Loucy (cell line): ENCODE measurements around the gene MAPKAP1.

Experiments used
- H2AFZ ChIP-seq: fragments of 200-600 bp; sonication (generic); 2 replicates; pipeline ENCODE4 v1.6.0; 2016; ENCODE audit warnings: antibody characterized with exemption, mild to moderate bottlenecking, low read length, moderate library complexity
- H3F3A ChIP-seq: fragments of 200-600 bp; 2 replicates; pipeline ENCODE4 v1.6.0; 2016; ENCODE audit warnings: antibody characterized with exemption, low read depth, mild to moderate bottlenecking
- H3K27me3 ChIP-seq: fragments of 200-600 bp; sonication (generic); 2 replicates; pipeline ENCODE4 v1.6.1; 2014; ENCODE audit warnings: low read length, mild to moderate bottlenecking; ENCODE audit not compliant: insufficient read depth, poor library complexity, severe bottlenecking
- H3K36me3 ChIP-seq: fragments of 200-600 bp; sonication (generic); 2 replicates; pipeline ENCODE4 v1.6.1; 2016; ENCODE audit warnings: low read length; ENCODE audit not compliant: insufficient read depth
- H3K4me1 ChIP-seq: fragments of 200-600 bp; sonication (generic); 2 replicates; pipeline ENCODE4 v1.5.1; 2014; ENCODE audit warnings: low read length, mild to moderate bottlenecking; ENCODE audit not compliant: insufficient read depth, poor library complexity, severe bottlenecking
- H3K4me2 ChIP-seq: fragments of 200-600 bp; sonication (generic); 2 replicates; pipeline ENCODE4 v1.6.0; 2014; ENCODE audit warnings: antibody characterized with exemption, low read length, low read depth, mild to moderate bottlenecking; ENCODE audit not compliant: poor library complexity, severe bottlenecking
- H3K4me3 ChIP-seq: fragments of 200-600 bp; sonication (generic); 2 replicates; pipeline ENCODE4 v1.5.1; 2014; ENCODE audit warnings: low read length, mild to moderate bottlenecking, mixed read lengths; ENCODE audit not compliant: poor library complexity, severe bottlenecking
- H3K79me2 ChIP-seq: fragments of 200-600 bp; sonication (generic); 2 replicates; pipeline ENCODE4 v1.6.1; 2014; ENCODE audit warnings: low read length; ENCODE audit not compliant: insufficient read depth
- H3K9ac ChIP-seq: fragments of 200-600 bp; sonication (generic); 2 replicates; pipeline ENCODE4 v1.6.0; 2014; ENCODE audit warnings: mild to moderate bottlenecking, low read depth, low read length, moderate library complexity; ENCODE audit not compliant: poor library complexity, severe bottlenecking
- H3K9me2 ChIP-seq: fragments of 200-600 bp; sonication (generic); replicated peaks from 2 replicates; pipeline ENCODE4 v1.6.1; 2016; ENCODE audit warnings: low read depth, low read length, mixed read lengths
- H3K9me3 ChIP-seq: fragments of 200-600 bp; sonication (generic); 2 replicates; pipeline ENCODE4 v1.6.1; 2014; ENCODE audit warnings: mild to moderate bottlenecking, antibody characterized with exemption, low read length, low read depth; ENCODE audit not compliant: insufficient read depth
- H4K20me1 ChIP-seq: fragments of 200-600 bp; sonication (generic); 2 replicates; pipeline ENCODE4 v1.6.0; 2014; ENCODE audit warnings: antibody characterized with exemption, low read length, mild to moderate bottlenecking; ENCODE audit not compliant: insufficient read depth, poor library complexity, severe bottlenecking
- EZH2phosphoT487 ChIP-seq: fragments of 200-600 bp; IDR thresholded peaks from 2 replicates; pipeline ENCODE4 v1.6.1; 2018; ENCODE audit warnings: antibody characterized with exemption, mild to moderate bottlenecking, moderate library complexity, borderline replicate concordance
- TF ChIP-seq, protein P1 (sequence below): fragments of 200-600 bp; sonication (generic); conservative IDR thresholded peaks from 2 replicates; pipeline ENCODE4 v1.5.1; 2014; ENCODE audit warnings: mild to moderate bottlenecking, antibody characterized with exemption, low read length

Gene MAPKAP1

DNA sequence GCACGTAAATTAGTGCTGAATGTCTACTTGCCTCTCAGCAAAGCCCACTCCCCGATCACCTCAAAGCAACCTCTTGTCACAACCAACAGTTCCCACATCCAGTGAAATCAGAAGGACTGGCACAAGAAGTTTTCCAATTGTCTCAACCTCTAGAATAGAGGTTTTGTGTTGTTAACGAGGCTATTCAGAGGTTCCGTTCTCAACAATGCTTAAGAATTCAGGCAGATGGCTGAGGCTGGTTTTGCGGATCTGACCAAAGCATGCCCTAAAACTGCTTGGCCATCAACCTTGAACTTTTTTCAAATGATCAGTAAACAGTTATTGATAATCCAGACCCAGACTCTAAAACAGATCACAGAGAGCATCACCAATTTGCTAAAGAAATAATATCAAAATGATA lies 52.9 kb downstream of the MAPKAP1 start:
- no peaks in the 10 kb centered on the region for H3K9me2 ChIP-seq
- TF ChIP-seq, protein P1, sequence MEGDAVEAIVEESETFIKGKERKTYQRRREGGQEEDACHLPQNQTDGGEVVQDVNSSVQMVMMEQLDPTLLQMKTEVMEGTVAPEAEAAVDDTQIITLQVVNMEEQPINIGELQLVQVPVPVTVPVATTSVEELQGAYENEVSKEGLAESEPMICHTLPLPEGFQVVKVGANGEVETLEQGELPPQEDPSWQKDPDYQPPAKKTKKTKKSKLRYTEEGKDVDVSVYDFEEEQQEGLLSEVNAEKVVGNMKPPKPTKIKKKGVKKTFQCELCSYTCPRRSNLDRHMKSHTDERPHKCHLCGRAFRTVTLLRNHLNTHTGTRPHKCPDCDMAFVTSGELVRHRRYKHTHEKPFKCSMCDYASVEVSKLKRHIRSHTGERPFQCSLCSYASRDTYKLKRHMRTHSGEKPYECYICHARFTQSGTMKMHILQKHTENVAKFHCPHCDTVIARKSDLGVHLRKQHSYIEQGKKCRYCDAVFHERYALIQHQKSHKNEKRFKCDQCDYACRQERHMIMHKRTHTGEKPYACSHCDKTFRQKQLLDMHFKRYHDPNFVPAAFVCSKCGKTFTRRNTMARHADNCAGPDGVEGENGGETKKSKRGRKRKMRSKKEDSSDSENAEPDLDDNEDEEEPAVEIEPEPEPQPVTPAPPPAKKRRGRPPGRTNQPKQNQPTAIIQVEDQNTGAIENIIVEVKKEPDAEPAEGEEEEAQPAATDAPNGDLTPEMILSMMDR = no peak
- no peak for TF ChIP-seq EZH2phosphoT487
- H4K20me1 ChIP-seq = no peaks in the 10 kb centered on the region
- H3K4me3 ChIP-seq = no peak overlapping the region
- no peak overlapping the region for H3K9ac ChIP-seq
- no peak overlapping the region for H2AFZ ChIP-seq
- H3F3A ChIP-seq = no peaks in the 10 kb centered on the region
- H3K79me2 ChIP-seq = no peaks in the 10 kb centered on the region
- H3K36me3 ChIP-seq = peaks cover 5% of the 10 kb centered on the region; the same call in 1 of the 2 replicates
- H3K9me3 ChIP-seq = no peaks in the 10 kb centered on the region
- no peaks in the 10 kb centered on the region for H3K27me3 ChIP-seq
- H3K4me2 ChIP-seq = no peak overlapping the region
- H3K4me1 ChIP-seq = peaks cover 15% of the 10 kb centered on the region

DNA sequence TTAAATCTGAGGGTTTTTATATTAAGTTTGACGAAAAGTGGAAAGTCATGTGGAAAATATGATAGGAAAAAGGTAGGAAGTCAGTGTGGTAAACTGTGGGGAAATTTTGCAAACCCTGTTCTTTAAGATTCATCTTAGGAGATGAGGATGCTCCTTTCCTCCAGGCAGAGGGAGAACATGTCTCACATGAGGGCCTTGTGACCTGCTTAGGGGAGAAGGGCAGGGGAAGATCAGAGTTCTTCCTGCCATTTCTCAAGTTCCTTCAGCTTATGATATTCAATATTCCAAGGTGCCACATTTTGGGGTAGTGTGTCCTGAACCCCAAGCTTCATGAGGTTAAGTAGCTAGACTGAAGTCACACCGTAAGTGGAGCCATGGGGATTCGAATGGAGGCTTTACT lies 53.7 kb downstream of the MAPKAP1 start:
- H3K9ac ChIP-seq = no peak overlapping the region
- H3K9me3 ChIP-seq = no peaks in the 10 kb centered on the region
- H3K4me1 ChIP-seq = peaks cover 18% of the 10 kb centered on the region
- no peaks in the 10 kb centered on the region for H3K9me2 ChIP-seq
- no peak overlapping the region for H2AFZ ChIP-seq
- H3K79me2 ChIP-seq = peaks cover under 1% of the 10 kb centered on the region; the same call in 1 of the 2 replicates
- no peaks in the 10 kb centered on the region for H4K20me1 ChIP-seq
- H3K4me3 ChIP-seq = no peak overlapping the region
- no peaks in the 10 kb centered on the region for H3K27me3 ChIP-seq
- TF ChIP-seq, protein P1 = no peak
- H3K36me3 ChIP-seq = peaks cover 5% of the 10 kb centered on the region; the same call in 1 of the 2 replicates
- no peaks in the 10 kb centered on the region for H3F3A ChIP-seq
- no peak overlapping the region for H3K4me2 ChIP-seq

DNA sequence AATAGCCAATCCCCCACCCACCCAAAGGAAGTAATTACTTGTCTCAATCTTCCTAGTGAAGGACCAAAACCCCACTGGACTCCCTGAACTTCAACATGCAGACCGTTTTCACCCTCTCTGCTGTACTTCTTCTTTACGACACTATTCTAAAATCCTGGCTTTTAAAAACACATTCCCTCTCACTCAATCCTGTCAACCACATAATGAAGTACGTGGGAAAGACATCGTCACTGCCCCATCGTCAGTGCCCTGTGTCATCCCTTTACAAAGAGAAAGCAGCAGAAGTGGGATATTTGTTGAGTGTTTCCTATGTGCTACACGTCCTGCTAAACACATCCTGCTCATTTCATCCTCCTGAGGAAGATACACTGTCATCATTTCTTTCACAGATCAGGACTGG lies 54.2 kb downstream of the MAPKAP1 start:
- Histone ChIP-seq H3K4me1 (peaks cover 18% of the 10 kb centered on the region), H3K27me3 (no peaks in the 10 kb centered on the region), H3F3A (no peaks in the 10 kb centered on the region), H3K4me3 (no peak overlapping the region), H3K9me3 (no peaks in the 10 kb centered on the region), H3K79me2 (peaks cover 4% of the 10 kb centered on the region; the same call in 1 of the 2 replicates), H3K9me2 (no peaks in the 10 kb centered on the region), H4K20me1 (no peaks in the 10 kb centered on the region), H3K36me3 (peaks cover 5% of the 10 kb centered on the region; the same call in 1 of the 2 replicates), H3K4me2 (no peak overlapping the region), H2AFZ (no peak overlapping the region), H3K9ac (no peak overlapping the region)
- TF ChIP-seq EZH2phosphoT487 = no peak
- TF ChIP-seq, protein P1 = no peak
